DMS114 treated with DMSO at 0.1 percent for 48 hours (cell line): Measurements from ENCODE around the gene SKP1.
A peak's percentile ranks its signal among the peaks of the same experiment; 100 is the strongest.
"Not testable (repeated sequence)": the region's sequence is repeated elsewhere in the genome, so short reads cannot be mapped to it uniquely, and the experiment has no call there.

Experiments
- DNase-seq: peaks from one replicate; lab custom pipeline; 2025; ENCODE audit not compliant: unreplicated experiment; lab: John Stamatoyannopoulos, UW

The SKP1 gene

GRCh38 chr5:134176511-134177368 lies at the start of gene SKP1:
Gene SKP1 (minus strand): TSS chr5:134176950. CDS start chr5:134174022, 2,928 bp downstream.
- DNase-seq, result peak; percentile 68

DNA sequence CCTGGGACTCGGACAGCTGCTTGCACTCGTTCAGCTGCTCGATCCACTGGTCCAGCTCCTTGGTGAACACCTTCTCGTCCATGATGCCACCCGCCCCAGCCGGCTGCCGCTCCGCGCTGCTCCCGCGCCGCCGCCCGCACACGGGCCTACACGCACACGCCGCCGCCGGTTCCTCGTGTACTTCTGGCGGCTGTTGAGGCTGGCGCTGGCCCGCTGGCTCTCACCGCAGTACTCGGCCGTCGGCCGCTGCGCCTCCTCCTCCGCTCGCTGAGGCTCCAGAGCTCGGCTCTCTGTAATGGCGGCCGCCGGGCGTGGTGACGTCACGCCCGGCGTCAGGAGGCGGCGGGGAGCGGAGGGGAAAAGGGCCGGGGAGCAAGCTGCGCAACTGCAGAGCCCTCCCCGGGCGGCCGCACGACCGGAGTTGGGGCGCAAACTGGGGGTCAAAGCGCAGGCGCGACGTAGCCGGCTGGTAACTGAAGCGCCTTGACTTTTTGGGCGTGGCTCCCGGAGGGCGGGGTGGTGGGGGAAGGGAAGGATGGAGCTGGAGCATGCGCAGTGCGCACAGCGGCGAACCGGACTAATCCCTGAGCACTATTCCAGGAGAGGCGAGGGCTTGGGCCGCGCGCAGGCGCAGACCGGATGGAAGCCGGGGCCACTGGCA lies 49.2 kb upstream of the SKP1 start, which contains the start of gene PPP2CA:
TSS of gene PPP2CA (minus strand) at position 294 of the 661 bp plus-strand sequence. CDS start at position 82, 212 bp downstream.
- DNase-seq, result peak; percentile 92

GRCh38 chr5:134224888-134225779 lies 48.4 kb upstream of the SKP1 start:
- DNase-seq, result peak; percentile 36

- DNase-seq, result peak; percentile 25
Observed at GRCh38 chr5:134223406-134224248, 46.9 kb upstream of the SKP1 start.

DNA sequence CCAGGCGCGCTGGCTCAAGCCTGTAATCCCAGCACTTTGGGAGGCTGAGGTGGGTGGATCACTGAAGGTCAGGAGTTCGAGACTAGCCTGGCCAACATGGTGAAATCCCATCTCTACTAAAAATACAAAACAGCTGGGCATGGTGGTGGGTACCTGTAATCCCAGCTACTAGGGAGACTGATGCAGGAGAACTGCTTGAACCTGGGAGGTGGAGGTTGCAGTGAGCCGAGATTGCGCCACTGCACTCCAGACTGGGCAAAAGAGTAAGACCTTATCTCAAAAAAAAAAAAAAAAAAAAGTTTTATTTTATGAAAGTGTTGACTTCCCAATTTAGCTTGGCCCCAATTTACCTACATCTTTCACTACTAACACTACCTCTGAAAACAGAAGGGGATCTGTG lies 44.9 kb upstream of the SKP1 start:
- not testable (repeated sequence) for DNase-seq

DNA sequence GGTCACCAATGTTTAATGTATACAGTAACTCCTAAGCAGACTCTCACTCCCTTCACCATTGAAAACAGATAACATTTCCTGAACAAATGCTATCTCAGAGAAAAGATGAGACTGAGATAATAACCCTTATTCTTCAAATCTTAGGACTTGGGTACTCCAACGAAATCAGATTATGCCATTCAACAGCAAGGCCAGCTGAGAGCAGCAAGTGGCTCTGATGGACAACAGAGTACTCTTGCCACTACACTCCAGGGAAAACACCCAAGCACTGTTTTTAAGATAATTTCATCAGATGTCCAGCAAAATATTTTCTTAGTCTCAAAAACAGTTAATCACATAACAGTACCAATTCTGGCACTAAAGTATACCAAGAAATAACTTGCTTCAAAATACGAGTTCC lies 39.0 kb upstream of the SKP1 start:
- DNase-seq, result no peak

GRCh38 chr5:134211263-134212031 lies 34.7 kb upstream of the SKP1 start:
- not testable (repeated sequence) for DNase-seq

- no peak for DNase-seq
Observed at GRCh38 chr5:134209477-134210245, 32.9 kb upstream of the SKP1 start.

DNA sequence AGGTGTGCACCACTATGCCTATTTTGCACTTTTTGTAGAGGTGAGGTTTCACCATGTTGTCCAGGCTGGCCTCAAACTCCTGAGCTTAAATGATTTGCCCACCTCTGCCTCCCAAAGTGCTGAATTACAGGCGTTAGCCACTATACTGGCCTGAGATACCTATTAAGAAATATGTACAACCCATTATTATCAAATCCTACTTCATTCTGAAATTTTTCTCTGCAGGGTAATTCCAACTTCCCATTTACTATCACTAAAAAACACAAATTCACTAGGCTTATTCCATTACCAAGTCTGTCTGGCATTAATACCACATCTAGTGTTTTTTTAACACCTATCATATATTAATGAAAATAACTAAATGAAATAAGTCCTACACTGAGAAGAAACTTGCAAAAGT lies 30.9 kb upstream of the SKP1 start:
- DNase-seq, result no peak

DNA sequence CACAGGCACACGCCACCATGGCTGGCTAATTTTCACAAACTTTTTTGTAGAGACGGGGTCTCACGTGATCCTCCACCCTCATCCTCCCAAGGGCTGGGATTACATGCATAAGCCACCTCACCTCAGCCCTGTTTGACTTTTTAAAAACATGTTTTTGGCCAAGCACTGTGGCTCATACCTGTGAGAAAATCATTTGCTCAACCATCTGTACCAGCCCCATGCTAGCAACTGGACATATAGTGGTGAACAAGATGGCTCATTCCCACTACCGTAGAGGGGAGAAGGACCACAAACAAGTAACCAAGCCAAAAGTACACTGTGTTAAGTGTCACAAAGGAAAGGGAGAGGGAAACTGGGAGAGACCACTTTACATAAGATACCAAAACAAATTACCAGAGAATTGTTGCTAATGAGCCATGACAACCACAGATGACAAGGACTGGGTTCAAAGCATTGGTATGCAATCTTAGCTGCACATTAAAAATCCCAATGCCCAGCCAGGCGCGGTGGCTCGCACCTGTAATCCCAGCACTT lies 29.9 kb upstream of the SKP1 start:
- no peak for DNase-seq

DNA sequence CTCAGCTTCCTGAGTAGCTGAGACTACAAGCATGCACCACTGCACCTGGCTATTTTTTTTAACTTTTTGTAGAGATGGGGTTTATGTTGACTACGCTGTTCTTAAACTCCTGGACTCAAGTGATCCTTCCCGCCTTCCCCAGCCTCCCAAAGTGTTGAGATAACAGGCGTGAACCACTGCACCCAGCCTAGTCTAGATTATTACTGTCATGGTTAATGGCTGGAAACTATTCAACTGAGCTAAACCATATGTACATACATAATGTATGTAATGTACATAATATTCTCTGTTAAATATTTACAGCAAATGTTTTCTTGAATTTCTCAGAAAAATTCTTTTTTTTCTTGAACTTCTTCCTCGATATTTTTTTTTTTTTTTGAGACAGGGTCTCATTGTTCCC lies 27.8 kb upstream of the SKP1 start:
- DNase-seq, result no peak

- no peak for DNase-seq
Observed at GRCh38 chr5:134203630-134204029, 26.9 kb upstream of the SKP1 start.

DNA sequence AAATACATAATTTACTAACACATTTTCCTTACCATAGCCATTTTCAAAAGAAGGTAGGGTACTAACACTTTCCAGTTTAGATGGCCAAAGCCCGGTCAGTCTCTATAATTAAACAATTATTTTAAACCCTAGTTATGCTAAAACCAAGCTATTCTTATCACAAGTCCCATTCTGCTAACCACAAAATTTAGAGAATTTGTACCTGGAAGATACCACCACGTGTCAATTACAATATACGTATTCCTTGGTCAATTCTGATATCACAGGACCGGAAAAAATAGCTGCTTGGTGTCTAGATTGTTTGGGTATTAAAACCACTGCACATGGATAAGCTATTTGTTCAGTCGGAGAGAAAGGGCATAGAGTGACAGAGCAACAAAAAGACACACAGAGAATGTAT lies 18.9 kb upstream of the SKP1 start:
- DNase-seq, result no peak

DNA sequence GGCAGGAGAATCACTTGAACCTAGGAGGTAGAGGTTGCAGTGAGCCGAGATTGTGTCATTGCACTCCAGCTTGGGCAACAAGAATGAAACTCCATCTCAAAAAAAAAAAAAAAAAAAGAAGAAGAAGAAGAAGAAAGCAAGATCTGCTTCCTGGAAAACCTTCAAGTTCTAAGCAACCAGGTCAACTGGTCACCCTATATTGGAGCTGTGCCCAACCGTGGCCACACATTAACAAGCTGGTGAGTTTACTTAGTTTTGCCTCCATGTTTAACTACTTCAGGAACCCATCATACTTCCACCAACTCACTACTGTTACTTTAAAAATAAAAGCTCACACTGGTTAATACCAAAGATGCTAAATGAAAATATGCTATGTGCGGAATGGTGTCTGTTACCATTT lies 12.3 kb upstream of the SKP1 start:
- DNase-seq, result no peak

DNA sequence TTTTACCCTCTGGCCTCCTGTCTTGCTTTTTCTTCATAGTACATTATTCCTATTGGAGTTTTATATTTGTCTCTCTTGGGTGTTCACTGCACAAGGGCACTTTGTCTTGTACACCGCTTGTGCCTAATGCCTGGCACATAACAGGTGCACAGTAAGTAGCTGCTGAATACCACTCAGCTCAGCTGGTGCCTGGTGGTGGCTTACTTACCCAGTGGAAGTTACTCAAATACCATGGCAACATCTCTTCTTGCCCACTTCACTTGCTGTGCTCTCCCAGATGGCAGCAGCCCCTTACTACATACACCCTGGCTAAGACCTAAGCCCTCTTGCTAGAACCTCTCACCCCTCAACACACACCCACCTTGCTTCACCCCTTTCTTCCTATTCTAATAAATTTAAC lies 11.3 kb upstream of the SKP1 start:
- no peak for DNase-seq

GRCh38 chr5:134184155-134185135 lies 7.7 kb upstream of the SKP1 start:
- peak; percentile 18 for DNase-seq

DNA sequence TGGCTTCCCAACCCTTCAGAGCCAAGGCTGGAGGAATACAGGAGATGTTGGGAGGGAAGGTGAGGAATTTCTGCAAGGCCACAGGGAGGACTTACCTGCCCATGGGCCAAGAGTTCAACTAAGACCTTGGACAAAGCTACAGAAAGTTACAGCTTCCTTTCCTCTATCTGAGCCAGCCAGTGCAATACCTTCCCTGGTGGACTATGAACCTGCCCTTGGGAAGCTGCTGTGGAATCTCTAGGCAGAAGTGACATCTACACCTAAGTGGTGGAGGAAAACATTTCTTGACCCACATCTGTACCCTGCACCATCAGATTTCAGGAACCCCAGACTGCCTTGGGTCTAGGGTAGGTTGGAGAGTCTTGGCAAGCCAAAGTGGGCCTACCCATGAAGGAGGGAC lies 6.7 kb upstream of the SKP1 start:
- DNase-seq, result no peak

DNA sequence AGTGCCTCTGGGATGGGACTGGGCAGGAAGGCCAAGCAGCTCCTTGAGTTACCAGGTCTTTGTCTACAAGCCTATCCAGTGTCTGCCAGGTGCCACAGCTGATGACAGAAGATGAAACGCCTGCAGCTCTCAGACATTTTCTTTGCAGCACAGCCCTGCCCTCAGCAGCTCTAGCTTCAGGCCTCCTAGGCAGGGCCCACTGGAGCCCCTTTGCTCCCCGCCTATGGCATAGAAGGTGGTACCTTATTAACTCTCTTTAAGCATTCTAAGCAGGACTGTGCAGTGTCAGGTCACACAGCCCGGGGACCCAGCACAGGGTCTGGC lies 1.3 kb upstream of the SKP1 start:
- DNase-seq, result no peak
